H1 (cell line): ENCODE results near the gene KDR.

Experiments used
- BACH1 ChIP-seq: IDR thresholded peaks from 2 replicates; pipeline ENCODE4 v1.6.1; 2012; ENCODE audit warnings: low read length, improper control_type of control experiment
- CBX5 ChIP-seq: fragments of 300-800, 300-1000 bp; sonication (generic); IDR thresholded peaks from 2 replicates; pipeline ENCODE4 v1.7.1; 2016; ENCODE audit warnings: antibody characterized with exemption, low read length, low read depth
- CEBPB ChIP-seq: IDR thresholded peaks from 2 replicates; pipeline ENCODE4 v1.6.1; 2012; ENCODE audit warnings: low read depth, low read length
- CHD2 ChIP-seq: IDR thresholded peaks from 2 replicates; pipeline ENCODE4 v1.6.1; 2012; ENCODE audit warnings: low read length, improper control_type of control experiment
- CREB1 ChIP-seq: IDR thresholded peaks from 2 replicates; pipeline ENCODE4 v1.6.1; 2012; ENCODE audit warnings: inconsistent platforms
- CTCF ChIP-seq, 3 experiments: IDR thresholded peaks; 1 replicate in 2 of 3; 2 replicates in 1 of 3; pipeline versions ENCODE4 v1.5.1 to v1.6.1; 2011; ENCODE audit warnings: low read length in 3 of 3, mild to moderate bottlenecking in 3 of 3, inconsistent platforms in 2 of 3, low read depth in 1 of 3, moderate library complexity in 1 of 3; ENCODE audit not compliant: insufficient read depth in 1 of 3; ENCODE audit errors: control extremely low read depth in 1 of 3
- EZH2 ChIP-seq: fragments of 200-600 bp; sonication (generic); IDR thresholded peaks from 2 replicates; pipeline ENCODE4 v1.7.1; 2012; ENCODE audit warnings: low read depth, mild to moderate bottlenecking, moderate library complexity, low read length, inconsistent platforms; ENCODE audit not compliant: severe bottlenecking
- HDAC6 ChIP-seq: IDR thresholded peaks from one replicate; pipeline ENCODE4 v1.7.1; 2012; ENCODE audit warnings: low read depth, mild to moderate bottlenecking, inconsistent platforms, low read length, moderate library complexity
- TAF1 ChIP-seq: IDR thresholded peaks from 2 replicates; pipeline ENCODE4 v1.6.1; 2011; ENCODE audit warnings: mild to moderate bottlenecking, low read depth, low read length

- no peak for TF ChIP-seq BACH1
- no peak for TF ChIP-seq CTCF (IDR thresholded peaks at IDR 0.05; ENCODE audit: control extremely low read depth in 1 of 3, insufficient read depth in 1 of 3, low read depth in 1 of 3, low read length in 3 of 3)
- no peak for TF ChIP-seq HDAC6
- no peak for TF ChIP-seq CEBPB
- TF ChIP-seq CREB1: no peak
- no peak for TF ChIP-seq TAF1
- TF ChIP-seq CHD2: no peak
- TF ChIP-seq EZH2: no peak
- TF ChIP-seq CBX5: no peak
Observed at GRCh38 chr4:55083735-55084134, 41.7 kb downstream of the KDR start.
